ENCODE results near the gene NBAS. TPM values are rescaled to one million over a fixed set of nuclear protein-coding genes. Genes with fewer than 3 reads are reported as not detected.

The NBAS gene
- total and polyA plus RNA-seq, 8 donors: 26.6 to 36.7 (median 31.1) TPM

DNA sequence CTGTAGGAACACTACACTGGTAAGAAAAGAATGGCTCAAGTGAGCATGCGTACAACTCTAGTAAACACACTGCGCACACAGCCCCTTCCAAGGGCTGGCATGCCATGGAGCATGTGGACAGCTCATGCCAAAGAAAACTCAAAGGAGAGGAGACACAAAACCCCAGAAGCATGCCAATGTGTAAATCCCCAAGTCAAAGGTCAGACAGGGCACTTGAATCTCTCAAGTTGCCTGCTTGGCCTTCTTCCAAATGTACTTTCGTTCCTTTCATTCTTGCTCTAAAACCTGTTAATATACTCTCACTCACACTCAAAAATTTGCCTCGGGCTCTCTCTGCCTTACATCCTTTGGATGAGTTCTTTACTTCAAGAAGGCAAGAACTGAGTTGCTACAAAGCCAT lies 365.3 kb downstream of the NBAS start:
- no peak for DNase-seq
- intact Hi-C loops (cut with DNase I): no loop called here
- TF ChIP-seq CTCF (IDR thresholded peaks at IDR 0.05): no peak
- FAIRE-seq: no peak
- ATAC-seq: no peak
- no peaks in the 10 kb centered on the region for H3K4me1 ChIP-seq
- no peaks in the 10 kb centered on the region for H3K36me3 ChIP-seq
- no peak overlapping the region for H3K27ac ChIP-seq
- 93 to 95% methylated on average over 4 of the region's 4 CpGs for WGBS, 2 donors
- no peaks in the 10 kb centered on the region for H3K27me3 ChIP-seq
- no peak overlapping the region for H3K4me3 ChIP-seq
- H3K9me3 ChIP-seq: no peaks in the 10 kb centered on the region

DNA sequence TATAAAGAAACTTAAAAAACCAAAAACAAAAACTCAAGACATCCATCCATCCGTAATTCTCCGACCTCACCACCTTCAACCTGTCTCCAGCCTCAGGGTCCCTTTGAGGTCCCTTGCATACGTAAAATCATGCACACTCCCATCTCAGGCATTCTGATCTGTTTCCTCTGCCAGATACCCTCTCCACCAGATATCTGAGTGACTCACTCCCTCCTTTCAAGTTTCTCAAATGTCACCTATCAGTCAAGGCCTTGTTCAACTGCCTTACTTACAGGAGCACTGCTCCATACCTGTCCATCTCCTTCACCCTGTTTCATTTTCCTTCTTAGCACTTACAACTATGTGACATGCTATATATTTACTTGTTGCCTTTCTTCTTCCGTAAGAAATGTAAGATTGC lies 369.3 kb downstream of the NBAS start:
- no peaks in the 10 kb centered on the region for H3K36me3 ChIP-seq
- 94 to 96% methylated on average over 4 of the region's 4 CpGs for WGBS, 2 donors
- no peak for TF ChIP-seq CTCF (IDR thresholded peaks at IDR 0.05)
- H3K27me3 ChIP-seq: no peaks in the 10 kb centered on the region
- no peak for DNase-seq
- H3K4me1 ChIP-seq: no peaks in the 10 kb centered on the region
- no peak for FAIRE-seq
- no peak overlapping the region for H3K27ac ChIP-seq
- no peaks in the 10 kb centered on the region for H3K9me3 ChIP-seq
- no peak for ATAC-seq
- intact Hi-C loops (cut with DNase I): no loop called here
- no peak overlapping the region for H3K4me3 ChIP-seq

- no peaks in the 10 kb centered on the region for H3K36me3 ChIP-seq
- no peak for ATAC-seq
Measured at GRCh38 chr2:15189216-15189615, 371.9 kb downstream of the NBAS start.

DNA sequence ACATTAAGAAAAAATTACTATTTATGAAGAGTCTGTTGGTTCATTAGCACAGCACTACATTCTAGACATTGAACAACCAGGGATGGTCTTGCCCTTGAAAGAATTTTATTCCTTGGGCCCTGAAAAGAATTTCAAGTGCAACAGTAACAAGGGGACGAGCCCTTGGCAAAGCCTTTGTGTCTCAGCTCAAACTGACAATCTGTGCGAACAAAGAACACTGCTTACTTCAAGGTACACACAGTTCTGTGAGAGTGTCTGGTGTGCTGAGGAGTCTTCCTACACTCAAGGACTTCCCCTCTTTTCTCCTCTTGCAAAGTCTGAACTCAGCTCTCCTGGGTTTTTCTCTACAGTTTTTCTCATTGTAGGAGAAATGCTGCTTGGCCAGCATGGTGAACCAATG lies 373.4 kb downstream of the NBAS start:
- Histone ChIP-seq H3K36me3 (no peaks in the 10 kb centered on the region), H3K27ac (no peak overlapping the region), H3K4me3 (no peak overlapping the region), H3K9me3 (no peaks in the 10 kb centered on the region), H3K27me3 (no peaks in the 10 kb centered on the region), H3K4me1 (no peaks in the 10 kb centered on the region)
- intact Hi-C loops (cut with DNase I): no loop called here
- ATAC-seq: no peak
- FAIRE-seq: no peak
- no peak for TF ChIP-seq CTCF (IDR thresholded peaks at IDR 0.05)
- DNase-seq: no peak
- WGBS, 2 donors: 87 to 90% methylated on average over 2 of the region's 2 CpGs

More at GRCh38 chr2:15189216-15189615, 371.9 kb downstream of the NBAS start:
- Histone ChIP-seq H3K4me3 (no peak overlapping the region), H3K9me3 (no peaks in the 10 kb centered on the region), H3K27ac (no peak overlapping the region), H3K4me1 (no peaks in the 10 kb centered on the region), H3K27me3 (no peaks in the 10 kb centered on the region)
- FAIRE-seq (no peak), DNase-seq (no peak)
- WGBS, 2 donors: 88 to 89% methylated on average over 2 of the region's 2 CpGs
- intact Hi-C loops (cut with DNase I): no loop called here
- TF ChIP-seq CTCF (IDR thresholded peaks at IDR 0.05): no peak

DNA sequence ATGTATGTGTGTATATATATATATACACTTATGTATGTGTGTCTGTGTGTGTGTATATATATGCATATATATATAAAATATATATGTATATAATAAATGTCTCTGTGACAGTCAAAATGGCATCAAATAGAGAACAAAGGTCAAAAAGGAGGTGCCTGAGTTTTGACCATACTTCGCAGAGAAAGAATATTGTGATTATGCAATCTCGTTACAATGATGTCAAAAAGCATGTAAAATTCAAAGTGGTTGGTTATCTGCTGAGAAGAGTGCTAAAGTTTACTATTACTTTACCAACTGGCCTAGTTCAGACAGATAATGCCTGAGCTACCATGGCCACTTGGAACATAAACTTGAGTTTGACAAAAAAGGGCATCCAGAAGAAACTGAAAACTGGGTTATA lies 375.0 kb downstream of the NBAS start:
- WGBS, 2 donors: 97 to 98% methylated on average over 2 of the region's 2 CpGs
- TF ChIP-seq CTCF (IDR thresholded peaks at IDR 0.05): no peak
- Histone ChIP-seq H3K36me3 (no peaks in the 10 kb centered on the region), H3K4me1 (no peaks in the 10 kb centered on the region), H3K9me3 (no peaks in the 10 kb centered on the region), H3K27me3 (no peaks in the 10 kb centered on the region), H3K4me3 (no peak overlapping the region), H3K27ac (no peak overlapping the region)
- intact Hi-C loops (cut with DNase I): no loop called here
- FAIRE-seq (no peak), ATAC-seq (no peak), DNase-seq (no peak)
